ENCODE data around the gene ARG2.

GRCh38 chr14:67582061-67582460, 37.7 kb upstream of the ARG2 start:
- TF ChIP-seq, protein P1, sequence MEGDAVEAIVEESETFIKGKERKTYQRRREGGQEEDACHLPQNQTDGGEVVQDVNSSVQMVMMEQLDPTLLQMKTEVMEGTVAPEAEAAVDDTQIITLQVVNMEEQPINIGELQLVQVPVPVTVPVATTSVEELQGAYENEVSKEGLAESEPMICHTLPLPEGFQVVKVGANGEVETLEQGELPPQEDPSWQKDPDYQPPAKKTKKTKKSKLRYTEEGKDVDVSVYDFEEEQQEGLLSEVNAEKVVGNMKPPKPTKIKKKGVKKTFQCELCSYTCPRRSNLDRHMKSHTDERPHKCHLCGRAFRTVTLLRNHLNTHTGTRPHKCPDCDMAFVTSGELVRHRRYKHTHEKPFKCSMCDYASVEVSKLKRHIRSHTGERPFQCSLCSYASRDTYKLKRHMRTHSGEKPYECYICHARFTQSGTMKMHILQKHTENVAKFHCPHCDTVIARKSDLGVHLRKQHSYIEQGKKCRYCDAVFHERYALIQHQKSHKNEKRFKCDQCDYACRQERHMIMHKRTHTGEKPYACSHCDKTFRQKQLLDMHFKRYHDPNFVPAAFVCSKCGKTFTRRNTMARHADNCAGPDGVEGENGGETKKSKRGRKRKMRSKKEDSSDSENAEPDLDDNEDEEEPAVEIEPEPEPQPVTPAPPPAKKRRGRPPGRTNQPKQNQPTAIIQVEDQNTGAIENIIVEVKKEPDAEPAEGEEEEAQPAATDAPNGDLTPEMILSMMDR (IDR thresholded peaks at IDR 0.05): no peak
- no peak for TF ChIP-seq POLR2A (IDR thresholded peaks at IDR 0.05)

Data from esophagus squamous epithelium (tissue), 4 donors.